HG03432 (cell line): ENCODE data around the gene VPS51.
A peak's percentile ranks its signal among the peaks of the same experiment; 100 is the strongest.
"Not testable (repeated sequence)": the region's sequence is repeated elsewhere in the genome, so short reads cannot be mapped to it uniquely, and the experiment has no call there.

Experiments
- ATAC-seq: cut with Tn5 transposase; IDR thresholded peaks from one replicate; pipeline ENCODE4 v1.9.1; 2021; ENCODE audit warnings: mild to moderate bottlenecking, moderate library complexity; ENCODE audit not compliant: unreplicated experiment

VPS51 gene

GRCh38 chr11:65118097-65118837 lies 22.3 kb downstream of the VPS51 start:
- ATAC-seq: no peak

- ATAC-seq: not testable (repeated sequence)
Observed at GRCh38 chr11:65118891-65119669, 23.1 kb downstream of the VPS51 start.

- no peak for ATAC-seq
Observed at GRCh38 chr11:65119670-65119995, 23.6 kb downstream of the VPS51 start.

GRCh38 chr11:65120831-65121230 lies 24.8 kb downstream of the VPS51 start:
- ATAC-seq: no peak

GRCh38 chr11:65121447-65121864 lies 25.4 kb downstream of the VPS51 start:
- no peak for ATAC-seq

- ATAC-seq: peak; percentile 71
Observed at GRCh38 chr11:65121865-65122696, 26.1 kb downstream of the VPS51 start, which contains the start of the genes FAU and MRPL49. Gene FAU, minus strand, starts transcription at chr11:65122134. Its CDS starts 321 bp downstream, at chr11:65121813. Gene MRPL49, plus strand, starts transcription at chr11:65122321. Its CDS starts 26 bp downstream, at chr11:65122347.

GRCh38 chr11:65124480-65125196 lies 28.6 kb downstream of the VPS51 start:
- ATAC-seq: no peak

- ATAC-seq: no peak
Observed at GRCh38 chr11:65125197-65126056, 29.4 kb downstream of the VPS51 start.

- ATAC-seq: no peak
Observed at GRCh38 chr11:65126624-65127274, 30.7 kb downstream of the VPS51 start.

- ATAC-seq: no peak
Observed at GRCh38 chr11:65127473-65128181, 31.6 kb downstream of the VPS51 start.

GRCh38 chr11:65128182-65129145 lies 32.5 kb downstream of the VPS51 start:
- ATAC-seq: no peak

- no peak for ATAC-seq
Observed at GRCh38 chr11:65129649-65130441, 33.8 kb downstream of the VPS51 start.

- no peak for ATAC-seq
Observed at GRCh38 chr11:65130631-65131416, 34.8 kb downstream of the VPS51 start.

GRCh38 chr11:65131417-65131776 lies 35.4 kb downstream of the VPS51 start:
- ATAC-seq: no peak

GRCh38 chr11:65131895-65132237 lies 35.9 kb downstream of the VPS51 start:
- no peak for ATAC-seq
